Cardiac muscle cell (in vitro differentiated cells and primary cell): ENCODE results near the gene SFXN3. TPM values are rescaled to one million over a fixed set of nuclear protein-coding genes. Genes with fewer than 3 reads are reported as not detected.

Experiments
- DNase-seq, 2 donors: peaks; one replicate each; pipeline versions ENCODE4 v3.0.0 to v3.0.0-alpha.2; 2010 to 2017; ENCODE audit warnings: low read depth in 1 of 2, low spot score in 1 of 2
- H3K27ac ChIP-seq: fragments of 200-600 bp; sonication (generic); 2 replicates; pipeline ENCODE4 v1.5.1; 2016
- H3K27me3 ChIP-seq: fragments of 200-600 bp; sonication (generic); 2 replicates; pipeline ENCODE4 v1.6.0; 2016; ENCODE audit warnings: control low read depth
- H3K36me3 ChIP-seq: fragments of 200-600 bp; sonication (generic); 2 replicates; pipeline ENCODE4 v1.5.1; 2016; ENCODE audit warnings: control low read depth
- H3K4me1 ChIP-seq: fragments of 200-600 bp; sonication (generic); 2 replicates; pipeline ENCODE4 v1.8.1; 2017; ENCODE audit warnings: low read depth, mild to moderate bottlenecking, mixed run types
- H3K4me3 ChIP-seq: fragments of 200-600 bp; sonication (generic); 2 replicates; pipeline ENCODE4 v1.5.1; 2016; ENCODE audit warnings: mild to moderate bottlenecking
- H3K9me3 ChIP-seq: fragments of 200-600 bp; sonication (generic); 2 replicates; pipeline ENCODE4 v1.5.1; 2017; ENCODE audit warnings: low read depth, mild to moderate bottlenecking, control low read depth
- CTCF ChIP-seq: IDR thresholded peaks from 2 replicates; pipeline ENCODE4 v1.5.1; 2012; ENCODE audit warnings: low read depth, mild to moderate bottlenecking, low read length
- polyA plus RNA-seq: library from polyadenylated mRNA; unstranded; fragments of >200 nt; fragmentation: Nextera tagmentation; extraction: Ambion mirVana; gene quantifications from 2 replicates; pipeline ENCODE4 v1.2.1, GENCODE V29; 2016
- total RNA-seq: library from RNA; depleted of rRNA; stranded (reverse); fragments of >200 nt; gene quantifications from 2 replicates; pipeline ENCODE4 v1.2.3, GENCODE V29; 2016

The SFXN3 gene
- total and polyA plus RNA-seq, 2 experiments from 2014 or later, result 23.4 to 37.8 TPM

GRCh38 chr10:101028446-101029337 lies 2.3 kb upstream of the SFXN3 start:
- no peak overlapping the region for H3K27ac ChIP-seq
- H3K9me3 ChIP-seq, result no peaks in the 10 kb centered on the region
- no peak for DNase-seq
- no peak for TF ChIP-seq CTCF
- no peak overlapping the region for H3K4me3 ChIP-seq
- no peaks in the 10 kb centered on the region for H3K36me3 ChIP-seq
- no peaks in the 10 kb centered on the region for H3K27me3 ChIP-seq
- peaks cover 23% of the 10 kb centered on the region for H3K4me1 ChIP-seq

- Histone ChIP-seq H3K27me3 (no peaks in the 10 kb centered on the region), H3K4me1 (peaks cover 27% of the 10 kb centered on the region), H3K36me3 (no peaks in the 10 kb centered on the region), H3K27ac (no peak overlapping the region), H3K9me3 (no peaks in the 10 kb centered on the region), H3K4me3 (no peak overlapping the region)
- TF ChIP-seq CTCF, result peak; percentile 15
- DNase-seq, result peak in 1 of 2 donors; percentile 32
Measured at GRCh38 chr10:101029520-101030295, 1.3 kb upstream of the SFXN3 start.

- DNase-seq, result no peak
- H3K4me3 ChIP-seq, result peak overlapping the region; percentile 43
- peaks cover 27% of the 10 kb centered on the region for H3K4me1 ChIP-seq
- H3K9me3 ChIP-seq, result no peaks in the 10 kb centered on the region
- peaks cover 6% of the 10 kb centered on the region for H3K27me3 ChIP-seq
- TF ChIP-seq CTCF, result no peak
- no peak overlapping the region for H3K27ac ChIP-seq
- H3K36me3 ChIP-seq, result no peaks in the 10 kb centered on the region
Measured at GRCh38 chr10:101030496-101031127, 422 bp upstream of the SFXN3 start.

GRCh38 chr10:101031796-101032636 lies 982 bp downstream of the SFXN3 start:
- peaks cover 19% of the 10 kb centered on the region for H3K4me1 ChIP-seq
- no peak overlapping the region for H3K27ac ChIP-seq
- peak overlapping the region; percentile 43 for H3K4me3 ChIP-seq
- no peaks in the 10 kb centered on the region for H3K36me3 ChIP-seq
- no peaks in the 10 kb centered on the region for H3K9me3 ChIP-seq
- DNase-seq, result peak; percentile 74 to 76
- TF ChIP-seq CTCF, result no peak
- peaks cover 15% of the 10 kb centered on the region for H3K27me3 ChIP-seq
